HEK293T (cell line): ENCODE data around the gene FKBP5.

Experiments used
- CTCF ChIA-PET: fragments of 350-600 bp; formaldehyde crosslinking; extraction: SDS; loops from one replicate; lab custom pipeline; 2021; ENCODE audit warnings: antibody characterized with exemption, inconsistent platforms; lab: Yijun Ruan, JAX
- POLR2A ChIA-PET: fragments of 350-600 bp; formaldehyde crosslinking; extraction: SDS; loops from one replicate; lab custom pipeline; 2020; ENCODE audit warnings: antibody characterized with exemption, inconsistent platforms; lab: Yijun Ruan, JAX
- DNase-seq: peaks from one replicate; pipeline ENCODE4 v3.0.0; 2012; ENCODE audit warnings: mixed read lengths; ENCODE audit errors: extremely low spot score
- ARNT ChIP-seq: fragments of 450-650 bp; IDR thresholded peaks from 2 replicates; pipeline ENCODE4 v1.6.1; 2017; ENCODE audit warnings: mild to moderate bottlenecking
- BHLHE40 ChIP-seq: fragments of 450-650 bp; IDR thresholded peaks from 2 replicates; pipeline ENCODE4 v1.6.1; 2016; ENCODE audit warnings: mild to moderate bottlenecking, moderate library complexity, borderline replicate concordance
- CTBP1 ChIP-seq: fragments of 450-650 bp; IDR thresholded peaks from 2 replicates; pipeline ENCODE4 v1.6.1; 2016; ENCODE audit warnings: borderline replicate concordance
- ELF4 ChIP-seq: fragments of 450-650 bp; IDR thresholded peaks from 2 replicates; pipeline ENCODE4 v1.6.1; 2017; ENCODE audit warnings: antibody characterized with exemption
- FOXA1 ChIP-seq: fragments of 450-650 bp; IDR thresholded peaks from 2 replicates; pipeline ENCODE4 v1.6.1; 2016; ENCODE audit warnings: mild to moderate bottlenecking
- FOXK2 ChIP-seq: fragments of 450-650 bp; IDR thresholded peaks from 2 replicates; pipeline ENCODE4 v1.6.1; 2016; ENCODE audit warnings: mild to moderate bottlenecking
- FOXM1 ChIP-seq: fragments of 450-650 bp; IDR thresholded peaks from 2 replicates; pipeline ENCODE4 v1.6.1; 2017; ENCODE audit warnings: mild to moderate bottlenecking, borderline replicate concordance
- HDGF ChIP-seq: fragments of 450-650 bp; IDR thresholded peaks from 2 replicates; pipeline ENCODE4 v1.6.1; 2017; ENCODE audit warnings: antibody characterized with exemption, borderline replicate concordance
- L3MBTL2 ChIP-seq: fragments of 450-650 bp; conservative IDR thresholded peaks from 2 replicates; pipeline ENCODE4 v1.6.1; 2016; ENCODE audit warnings: mild to moderate bottlenecking
- LEF1 ChIP-seq: fragments of 450-650 bp; IDR thresholded peaks from 2 replicates; pipeline ENCODE4 v1.6.1; 2017; ENCODE audit warnings: mild to moderate bottlenecking, borderline replicate concordance
- NFRKB ChIP-seq: fragments of 450-650 bp; IDR thresholded peaks from 2 replicates; pipeline ENCODE4 v1.6.1; 2016; ENCODE audit warnings: mild to moderate bottlenecking, moderate library complexity
- PKNOX1 ChIP-seq: fragments of 450-650 bp; IDR thresholded peaks from 2 replicates; pipeline ENCODE4 v1.6.1; 2016
- SP1 ChIP-seq: fragments of 450-650 bp; IDR thresholded peaks from 2 replicates; pipeline ENCODE4 v1.6.1; 2017
- SUZ12 ChIP-seq: fragments of 450-650 bp; IDR thresholded peaks from 2 replicates; pipeline ENCODE4 v1.6.1; 2016; ENCODE audit warnings: mild to moderate bottlenecking
- TARDBP ChIP-seq: fragments of 450-650 bp; IDR thresholded peaks from 2 replicates; pipeline ENCODE4 v1.6.1; 2016
- ZNF384 ChIP-seq: fragments of 450-650 bp; IDR thresholded peaks from 2 replicates; pipeline ENCODE4 v1.6.1; 2016

FKBP5 gene

GRCh38 chr6:35607517-35608233, 81.0 kb downstream of the FKBP5 start:
- POLR2A ChIA-PET = no interaction called here
- DNase-seq = no peak
- TF ChIP-seq TARDBP (no peak), ZNF384 (no peak), FOXA1 (no peak), ARNT (no peak), SUZ12 (no peak), BHLHE40 (no peak), LEF1 (no peak), FOXK2 (no peak), CTBP1 (no peak), L3MBTL2 (no peak), PKNOX1 (no peak), FOXM1 (no peak), SP1 (no peak), NFRKB (no peak)
- CTCF ChIA-PET = interaction anchor here (1.1 kb wide), 1 partner anchor 10 kb away, joined by 3 read pairs; no protein-coding TSS in a partner anchor

GRCh38 chr6:35605600-35605999, 83.1 kb downstream of the FKBP5 start:
- DNase-seq = no peak
- ChIA-PET CTCF (no interaction called here), POLR2A (no interaction called here)
- TF ChIP-seq FOXM1 (no peak), SP1 (no peak), PKNOX1 (no peak), TARDBP (no peak), ARNT (no peak), LEF1 (no peak), NFRKB (no peak), SUZ12 (no peak), L3MBTL2 (no peak), BHLHE40 (no peak), FOXK2 (no peak), FOXA1 (no peak), ELF4 (no peak), ZNF384 (no peak), CTBP1 (no peak), HDGF (no peak)

- no peak for DNase-seq
- CTCF ChIA-PET = interaction anchor here (0.7 kb wide), 1 partner anchor 1836 kb away, joined by 6 read pairs; no protein-coding TSS in a partner anchor
- no peak for TF ChIP-seq SP1
- no peak for TF ChIP-seq ELF4
- POLR2A ChIA-PET = interaction anchor here (0.6 kb wide), 1 partner anchor 151 kb away, joined by 3 read pairs; no protein-coding TSS in a partner anchor
Measured at GRCh38 chr6:35603326-35604202, 85.2 kb downstream of the FKBP5 start.

- ChIA-PET POLR2A (interaction anchor here (1.3 to 1.5 kb wide), 2 partner anchors 125 to 131 kb away, joined by 3 to 4 read pairs; no protein-coding TSS in a partner anchor), CTCF (interaction anchor here (0.6 to 1.6 kb wide), 4 partner anchors 17 to 1179 kb away, joined by 3 read pairs; partner anchors contain the start of gene FKBP5)
- no peak for DNase-seq
- no peak for TF ChIP-seq NFRKB
Measured at GRCh38 chr6:35602133-35602946, 86.4 kb downstream of the FKBP5 start.

DNA sequence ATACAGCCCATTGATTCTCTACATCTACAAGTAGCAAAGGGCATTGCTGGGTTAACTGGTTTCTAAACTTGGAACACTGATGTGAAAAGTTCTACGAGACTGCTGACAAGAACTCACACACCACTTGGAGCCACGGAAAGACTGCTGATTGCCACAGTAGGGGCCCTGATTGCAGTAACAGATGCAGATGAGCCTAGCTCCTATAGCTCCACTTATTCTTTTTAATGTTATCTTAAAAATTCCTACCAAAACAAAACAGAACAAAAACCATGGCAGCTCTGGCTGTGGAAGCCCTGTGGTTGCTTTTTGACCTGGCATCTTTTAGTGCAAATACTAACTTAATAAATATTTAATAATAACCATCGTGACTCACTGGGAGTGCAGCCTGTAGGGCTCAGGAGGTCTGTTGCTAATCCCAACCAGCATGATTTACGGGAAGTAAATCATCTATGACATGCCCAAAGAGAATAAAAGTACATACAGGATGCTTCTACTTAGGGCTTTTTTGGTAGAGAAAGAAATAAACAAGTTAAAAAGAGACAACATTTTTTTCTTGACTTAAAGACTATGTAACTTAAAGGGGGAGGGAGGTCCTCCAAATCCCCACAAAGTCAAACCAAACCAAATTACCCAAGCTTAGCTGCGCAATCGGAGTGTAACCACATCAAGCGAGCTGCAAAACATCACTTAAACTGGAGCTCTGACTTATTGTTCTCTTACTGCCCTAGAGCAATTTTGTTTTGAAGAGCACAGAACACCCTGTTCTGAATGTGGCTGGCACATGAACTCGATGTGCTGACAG, 87.2 kb downstream of the FKBP5 start:
- ChIA-PET CTCF (interaction anchor here (0.6 to 1.6 kb wide), 4 partner anchors 10 to 1178 kb away, joined by 3 to 4 read pairs (median 3); partner anchors contain the start of gene FKBP5), POLR2A (interaction anchor here (1.3 to 1.5 kb wide), 2 partner anchors 126 to 131 kb away, joined by 3 to 4 read pairs; no protein-coding TSS in a partner anchor)
- peak; percentile 35 for DNase-seq
- TF ChIP-seq ELF4 = no peak
- TF ChIP-seq PKNOX1 = peak; percentile 85
